Measurements from ENCODE around the gene WASL. TPM values are rescaled to one million over a fixed set of nuclear protein-coding genes. Genes with fewer than 3 reads are reported as not detected.

Gene WASL
- total and polyA plus RNA-seq, 2 of the 13 experiments (the other 11 are each of a cell fraction or from before 2014, with no cell fraction given) = 7.9 to 12.8 TPM

GRCh38 chr7:123797673-123798531 lies 49.1 kb upstream of the WASL start (continued):
- TF ChIP-seq CTCF (CRISPR knock-in tag; IDR thresholded peaks at IDR 0.05) (peak; percentile 27), ZNF274 (CRISPR knock-in tag; IDR thresholded peaks at IDR 0.05) (no peak), TGIF2 (CRISPR knock-in tag; IDR thresholded peaks at IDR 0.05) (peak; percentile 51; the same call in 1 of the 2 replicates), TBL1XR1 (IDR thresholded peaks at IDR 0.05; ENCODE audit: borderline replicate concordance, low read length, partially characterized antibody) (peak; percentile 21), NCOA2 (CRISPR knock-in tag; IDR thresholded peaks at IDR 0.05) (peak; percentile 82), ZNF34 (CRISPR knock-in tag; IDR thresholded peaks at IDR 0.05; ENCODE audit: borderline replicate concordance) (no peak), ZNF264 (CRISPR knock-in tag; IDR thresholded peaks at IDR 0.05) (0 out of 2 replicates have a peak, but pooled peaks have one; percentile 42), HMG20A (CRISPR knock-in tag; IDR thresholded peaks at IDR 0.05; ENCODE audit: borderline replicate concordance) (peak; percentile 93), SOX6 (IDR thresholded peaks at IDR 0.05) (no peak), SOX6 (CRISPR knock-in tag; IDR thresholded peaks at IDR 0.05) (peak; percentile 72; the same call in 1 of the 2 replicates), ISL2 (CRISPR knock-in tag; IDR thresholded peaks at IDR 0.05) (peak; percentile 64; the same call in 1 of the 2 replicates), ZNF597 (CRISPR knock-in tag; IDR thresholded peaks at IDR 0.05) (no peak), ZNF609 (CRISPR knock-in tag; IDR thresholded peaks at IDR 0.05; ENCODE audit: borderline replicate concordance) (0 out of 2 replicates have a peak, but pooled peaks have one; percentile 38), TEAD3 (CRISPR knock-in tag; optimal IDR thresholded peaks at IDR 0.05; ENCODE audit: borderline replicate concordance) (peak; percentile 78), REST (IDR thresholded peaks at IDR 0.05; ENCODE audit: borderline replicate concordance in 1 of 2, low read depth in 1 of 2, low read length in 2 of 2) (no peak), TCF7 (IDR thresholded peaks at IDR 0.05; ENCODE audit: low read depth) (peak; percentile 75), HHEX (CRISPR knock-in tag; IDR thresholded peaks at IDR 0.05) (peak; percentile 74; the same call in 1 of the 2 replicates)
